HS-27A (cell line): ENCODE data around the gene USO1.
"Not testable (repeated sequence)": the region's sequence is repeated elsewhere in the genome, so short reads cannot be mapped to it uniquely, and the experiment has no call there.

Experiments
- DNase-seq: peaks from one replicate; pipeline ENCODE4 v3.0.0-alpha.2; 2012; ENCODE audit warnings: low read depth, missing footprints

Gene USO1

DNA sequence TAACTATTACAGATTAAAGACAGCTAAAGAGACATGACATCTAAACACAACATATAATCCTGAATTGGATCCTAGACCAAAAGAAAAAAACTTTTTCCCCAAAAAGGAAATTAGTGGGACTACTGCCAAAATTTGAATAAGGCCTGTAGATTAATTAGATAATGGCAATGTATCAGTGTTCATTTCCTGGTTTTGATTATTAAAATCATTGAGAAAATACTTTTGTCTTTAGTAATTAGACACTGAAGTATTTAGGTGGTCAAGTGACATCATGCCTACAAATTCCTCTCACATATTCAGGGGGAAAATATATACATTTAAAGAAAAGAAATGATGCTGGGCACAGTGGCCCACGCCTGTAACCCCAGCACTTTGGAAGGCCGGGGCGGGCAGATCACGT lies 10.4 kb upstream of the USO1 start:
- no peak for DNase-seq

DNA sequence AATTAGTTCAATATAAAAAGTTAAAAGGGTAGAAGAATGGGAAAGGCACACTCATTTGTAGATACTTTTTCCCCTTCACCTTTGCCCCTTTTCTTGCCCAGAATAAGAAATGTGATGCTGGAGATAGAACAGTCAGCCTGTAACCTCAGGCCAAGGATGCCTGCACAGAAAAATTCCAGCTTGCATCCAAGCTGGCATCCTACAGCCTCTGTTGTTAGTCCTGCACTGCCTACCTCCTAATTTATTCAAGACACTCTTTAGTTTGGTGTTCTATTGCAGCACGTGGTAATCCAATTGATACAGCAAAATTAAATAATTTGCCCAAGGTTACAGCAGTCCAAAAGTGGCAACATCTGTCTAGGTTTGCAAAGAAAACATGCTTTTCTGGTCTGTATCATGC lies 9.7 kb upstream of the USO1 start:
- no peak for DNase-seq

DNA sequence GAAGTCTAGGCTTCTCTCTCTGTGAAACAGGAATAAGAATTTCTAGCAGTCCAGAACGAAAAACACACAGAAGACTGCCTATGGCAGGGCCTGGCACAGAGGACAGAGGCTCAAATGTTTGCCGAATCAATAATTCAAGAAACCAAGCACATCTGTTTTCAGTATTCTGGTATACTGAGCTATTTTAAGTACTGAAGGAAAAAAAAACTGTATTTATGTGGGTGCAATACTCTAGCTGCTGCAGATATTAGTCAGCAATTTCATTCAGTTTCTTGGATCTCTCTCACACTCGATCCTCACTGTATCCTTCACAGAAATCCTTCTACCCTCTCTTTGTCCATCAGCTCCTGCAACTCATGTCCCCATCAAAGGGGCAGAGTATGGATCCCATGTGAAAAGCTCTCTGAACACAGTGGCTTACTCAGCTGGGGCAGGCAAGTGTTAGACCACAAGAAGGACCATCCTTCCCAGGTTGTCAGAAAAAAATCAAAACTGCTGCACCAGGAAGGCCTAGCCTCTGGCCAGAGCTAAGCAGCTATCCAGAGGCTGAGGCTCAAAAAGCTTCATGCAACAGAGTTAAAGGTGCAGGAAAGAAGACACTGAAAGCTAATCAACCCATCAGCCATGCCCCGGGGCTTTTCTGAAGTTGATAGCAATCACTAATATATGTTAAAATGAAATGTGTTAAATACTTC lies 9.1 kb upstream of the USO1 start:
- DNase-seq, result no peak

DNA sequence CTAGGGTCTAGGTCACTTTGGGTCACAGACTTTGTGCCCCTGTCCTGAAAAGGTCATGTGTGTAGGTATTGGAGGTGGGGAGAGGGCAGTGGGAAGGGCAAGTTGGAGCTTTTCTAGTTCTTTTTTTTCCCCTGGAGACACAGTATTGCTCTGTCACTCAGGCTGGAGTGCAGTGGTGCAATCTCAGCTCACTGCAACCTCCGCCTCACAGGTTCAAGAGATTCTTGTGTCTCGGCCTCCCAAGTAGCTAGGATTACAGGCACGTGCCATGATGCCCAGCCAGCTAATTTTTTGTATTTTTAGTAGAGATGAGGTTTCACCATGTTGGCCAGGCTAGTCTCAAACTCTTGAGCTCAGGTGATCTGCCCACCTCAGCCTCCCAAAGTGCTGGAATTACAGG lies 8.3 kb upstream of the USO1 start:
- not testable (repeated sequence) for DNase-seq

DNA sequence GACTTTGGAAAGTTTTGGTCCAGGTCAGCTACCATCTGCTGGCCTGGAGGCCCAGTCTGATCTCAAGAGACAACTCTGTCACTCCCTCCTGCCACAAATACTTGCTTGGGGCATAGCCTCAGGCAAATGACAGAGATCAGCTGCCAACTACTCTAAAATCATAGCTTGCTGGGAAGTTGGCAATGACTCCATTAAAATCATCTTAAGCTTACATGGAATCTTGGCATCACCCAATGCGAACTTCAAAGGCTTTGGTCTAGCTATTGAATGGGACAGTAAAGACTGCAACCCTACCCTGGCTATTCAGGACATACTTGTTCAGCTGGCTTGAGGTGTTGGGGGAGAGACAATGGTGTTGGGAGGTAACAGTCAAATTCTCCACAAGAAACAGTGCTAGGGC lies 7.0 kb upstream of the USO1 start:
- DNase-seq, result no peak

DNA sequence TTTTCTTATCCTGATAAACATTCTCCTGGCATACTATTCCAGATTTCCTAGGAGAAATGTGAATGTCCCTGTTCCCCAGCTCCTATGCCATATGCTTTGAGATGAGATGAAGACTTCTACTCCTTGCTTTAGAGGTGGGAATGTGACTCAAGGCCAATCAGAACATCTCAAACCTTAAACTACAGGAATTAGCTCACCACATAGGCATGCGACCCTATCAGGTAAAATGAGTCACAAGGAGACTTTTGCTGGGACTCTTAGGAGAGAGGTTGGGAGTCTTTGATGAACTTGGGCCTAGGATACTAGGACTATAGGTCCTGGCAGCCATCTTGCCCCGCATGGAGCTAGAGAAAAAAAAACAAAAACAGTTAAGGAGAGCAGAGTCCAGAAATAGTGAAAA lies 5.8 kb upstream of the USO1 start:
- no peak for DNase-seq

DNA sequence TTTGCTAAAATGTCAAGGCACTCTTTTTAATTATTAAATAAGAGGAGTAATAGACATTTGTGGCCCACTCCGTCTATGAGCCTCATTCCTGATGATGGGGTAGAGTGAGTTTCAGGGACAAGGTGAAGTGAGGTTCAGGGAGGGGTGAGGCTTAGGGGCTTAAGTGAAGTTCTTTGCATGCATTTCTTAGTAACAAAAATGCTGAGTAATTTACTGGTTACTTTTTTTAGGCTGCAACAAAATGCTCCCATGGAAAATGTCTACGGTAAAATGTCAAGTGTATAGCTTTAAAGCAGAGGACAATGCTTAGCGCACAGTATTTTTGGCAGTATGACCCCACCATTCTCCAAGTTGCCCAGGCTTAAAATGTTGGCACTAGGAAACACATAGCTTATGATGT lies 2.0 kb upstream of the USO1 start:
- no peak for DNase-seq

DNA sequence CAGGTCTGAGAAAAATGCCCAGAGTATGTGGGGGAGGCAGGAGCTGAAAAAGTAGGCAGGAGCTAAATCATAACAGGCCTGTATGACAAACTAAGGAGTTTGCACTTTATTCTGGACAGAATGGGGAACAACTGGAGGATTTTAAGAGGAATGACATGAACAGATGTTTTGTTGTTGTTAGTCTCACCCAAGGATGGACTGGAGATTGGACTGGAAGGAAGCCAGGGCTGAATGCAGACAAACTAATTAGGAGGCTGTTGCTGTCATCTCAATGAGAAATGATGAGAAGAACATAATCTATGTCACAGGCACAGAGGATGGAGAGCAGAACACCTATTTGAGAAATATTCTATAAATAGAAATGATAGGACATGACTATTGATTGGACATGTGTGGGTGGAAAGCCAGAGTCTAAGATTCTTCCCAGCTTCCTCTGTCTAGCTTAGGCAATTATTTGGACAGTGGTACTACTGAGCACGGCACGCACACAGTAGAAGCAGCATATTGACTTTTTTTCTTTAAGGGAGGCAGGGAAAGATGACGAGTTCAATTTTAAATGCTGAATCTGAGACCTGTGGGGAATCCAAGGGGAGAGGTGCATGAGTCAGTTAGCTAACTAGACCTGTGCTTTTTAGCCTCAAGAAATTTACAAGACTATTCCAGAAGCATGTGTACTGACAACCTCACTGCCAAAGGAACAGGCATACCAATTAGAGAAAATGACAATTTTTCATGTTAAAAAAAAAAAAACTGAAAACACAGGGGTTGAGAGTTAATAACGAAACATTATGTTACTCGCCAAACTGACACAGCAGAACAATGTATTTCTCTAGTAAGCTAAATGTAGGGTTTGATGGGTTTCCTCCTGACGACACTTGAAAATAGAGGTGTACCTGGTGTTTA lies 963 bp upstream of the USO1 start:
- DNase-seq, result no peak

DNA sequence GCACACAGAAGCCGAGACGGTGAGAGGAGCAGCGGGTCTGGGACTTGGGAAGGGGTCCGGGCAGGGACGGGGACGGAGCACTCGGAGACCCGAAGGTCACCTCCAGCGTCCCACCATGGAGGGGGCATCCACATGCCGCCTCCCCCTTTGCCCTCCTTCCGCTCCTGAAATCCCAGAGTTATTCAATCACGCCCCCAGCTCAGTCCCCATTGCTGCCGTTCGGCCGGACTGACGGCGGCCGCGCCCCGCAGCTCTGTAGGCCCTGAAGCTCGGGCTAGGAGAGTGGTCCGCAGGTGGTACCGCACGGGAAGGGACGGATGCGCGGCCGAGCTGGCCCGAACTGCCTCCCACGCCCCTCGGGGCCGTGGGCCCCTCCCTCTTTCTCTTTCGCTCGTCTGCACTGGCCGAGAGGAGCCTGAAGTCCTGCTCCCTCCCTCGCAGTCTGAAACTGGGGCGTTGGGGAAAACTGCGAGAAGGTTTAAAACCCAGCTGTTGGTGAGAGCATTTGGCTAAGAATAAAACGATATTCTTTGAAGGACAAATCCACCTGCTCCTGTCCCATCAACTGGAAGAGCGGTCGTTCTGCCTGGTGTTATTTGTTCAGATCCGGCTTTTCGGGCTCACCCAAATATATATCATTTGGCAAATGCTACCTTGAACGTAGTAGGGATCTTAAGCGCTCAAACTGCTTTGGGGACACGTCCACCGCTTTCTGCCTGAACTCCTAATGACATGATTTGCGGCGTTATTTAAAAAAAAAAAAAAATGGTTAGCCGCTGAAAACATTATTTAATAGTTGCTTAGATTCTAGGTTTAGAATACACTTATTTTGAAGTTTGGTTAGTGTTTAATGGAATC lies 719 bp downstream of the USO1 start:
- DNase-seq, result peak; percentile 34

DNA sequence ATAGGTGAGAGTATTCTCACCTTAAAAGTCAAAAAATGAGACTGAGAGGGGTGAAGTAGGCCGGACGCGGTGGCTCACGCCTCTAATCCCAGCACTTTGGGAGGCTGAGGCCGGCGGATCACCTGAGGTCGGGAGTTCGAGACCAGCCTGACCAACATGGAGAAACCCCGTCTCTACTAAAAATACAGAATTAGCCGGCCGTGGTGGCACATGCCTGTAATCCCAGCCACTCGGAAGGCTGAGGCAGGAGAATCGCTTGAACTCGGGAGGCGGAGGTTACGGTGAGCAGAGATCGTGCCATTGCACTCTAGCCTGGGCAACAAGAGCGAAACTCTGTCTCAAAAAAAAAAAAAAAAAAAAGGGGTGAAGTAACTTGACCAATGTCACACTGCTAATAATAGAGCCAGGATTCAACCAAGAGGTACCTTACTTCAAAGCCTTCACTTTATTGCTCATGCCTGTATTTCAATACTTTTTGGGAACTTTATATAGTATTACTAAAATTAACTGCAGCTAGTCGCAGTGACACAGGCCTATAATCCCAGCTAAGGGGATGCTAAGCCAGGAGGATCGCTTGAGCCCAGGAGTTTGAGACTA lies 1.7 kb downstream of the USO1 start:
- not testable (repeated sequence) for DNase-seq

DNA sequence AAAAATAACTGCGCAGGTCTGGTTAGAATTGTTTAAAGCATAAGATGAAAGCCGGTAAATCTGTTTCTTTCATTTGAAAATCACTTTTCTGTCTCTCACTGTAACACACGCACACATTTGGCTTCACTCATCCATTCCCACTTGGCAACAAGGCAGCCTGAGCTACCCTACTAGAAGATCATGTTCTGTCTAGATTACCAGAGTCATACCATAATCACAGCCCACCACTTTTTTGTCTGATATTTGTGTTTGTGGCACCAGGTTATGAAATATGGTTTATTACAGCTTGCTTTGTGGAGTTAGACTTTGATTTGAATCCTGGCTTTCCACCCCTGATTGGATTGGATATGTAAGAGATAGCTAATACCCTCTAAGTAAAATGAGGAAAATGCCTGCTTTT lies 2.2 kb downstream of the USO1 start:
- no peak for DNase-seq

DNA sequence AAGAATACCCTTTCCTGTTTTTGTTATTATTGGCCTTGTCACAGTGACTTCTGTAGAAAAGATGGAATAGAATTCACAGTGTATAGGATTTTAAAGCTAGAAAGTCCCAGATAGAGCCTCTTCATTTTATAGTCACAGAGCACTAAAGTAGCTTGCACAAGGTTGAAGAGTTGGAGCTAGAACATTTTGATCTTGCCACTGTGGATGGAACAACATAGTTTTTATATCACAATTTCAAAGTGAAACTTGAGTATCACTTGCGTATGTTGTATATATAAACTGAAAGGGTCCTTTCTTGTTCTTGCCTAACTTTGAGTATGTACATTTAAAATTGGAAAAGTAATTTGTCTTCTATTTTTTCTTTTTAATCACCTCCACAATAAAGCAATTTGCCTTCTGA lies 2.7 kb downstream of the USO1 start:
- no peak for DNase-seq

DNA sequence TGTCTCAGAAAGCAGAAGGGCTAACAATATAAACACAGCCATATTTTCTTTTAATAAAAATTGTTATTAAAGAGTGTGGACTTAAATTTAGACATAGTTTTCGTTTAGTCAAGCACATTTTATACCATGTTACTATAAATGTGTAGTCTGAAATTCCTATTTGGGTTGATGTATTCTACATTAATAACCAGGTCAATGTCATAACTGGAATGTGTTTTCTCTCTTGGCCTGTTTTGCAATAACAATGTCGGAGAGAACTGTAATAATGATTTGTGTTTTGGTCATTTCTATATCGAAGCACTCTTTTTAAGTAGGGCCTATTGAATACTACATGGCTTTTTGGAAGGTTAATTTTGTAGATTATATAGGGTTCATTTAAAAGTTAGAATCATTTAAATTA lies 5.5 kb downstream of the USO1 start:
- DNase-seq, result no peak

DNA sequence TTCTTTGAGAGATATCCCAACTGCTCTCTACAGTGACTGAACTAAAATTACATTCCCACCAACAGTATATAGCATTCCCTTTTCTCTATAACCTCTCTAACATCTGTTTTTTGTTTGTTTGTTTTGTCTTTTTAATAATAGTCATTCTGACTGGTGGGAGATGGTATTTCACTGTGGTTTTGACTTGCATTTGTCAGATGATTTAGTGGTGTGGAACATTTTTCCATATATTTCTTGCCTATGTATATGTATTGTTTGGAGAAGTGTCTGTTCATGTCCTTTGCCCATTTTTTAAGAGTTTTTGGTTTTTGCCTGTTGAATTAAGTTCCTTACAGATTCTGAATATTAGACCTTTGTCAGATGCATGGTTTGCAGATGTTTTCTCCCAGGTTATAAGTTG lies 9.0 kb downstream of the USO1 start:
- no peak for DNase-seq

DNA sequence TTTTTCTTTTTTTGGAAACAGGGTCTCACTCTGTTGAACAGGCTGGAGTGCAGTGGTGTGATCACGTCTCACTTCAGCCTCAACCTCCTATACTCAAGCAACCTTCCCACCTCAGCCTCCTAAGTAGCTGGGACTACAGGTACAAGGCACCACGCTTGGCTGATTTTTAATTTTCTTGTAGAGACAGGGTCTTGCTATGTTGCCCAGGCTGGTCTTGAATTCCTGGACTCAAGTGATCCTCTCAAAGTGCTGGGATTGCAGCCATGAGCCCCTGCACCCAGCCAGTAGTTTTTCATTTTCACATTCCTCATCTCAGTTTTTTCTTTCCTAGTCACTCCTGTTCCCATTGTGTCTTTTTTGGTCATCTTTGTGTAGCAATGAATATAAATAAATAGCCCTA lies 11.1 kb downstream of the USO1 start:
- DNase-seq, result no peak

DNA sequence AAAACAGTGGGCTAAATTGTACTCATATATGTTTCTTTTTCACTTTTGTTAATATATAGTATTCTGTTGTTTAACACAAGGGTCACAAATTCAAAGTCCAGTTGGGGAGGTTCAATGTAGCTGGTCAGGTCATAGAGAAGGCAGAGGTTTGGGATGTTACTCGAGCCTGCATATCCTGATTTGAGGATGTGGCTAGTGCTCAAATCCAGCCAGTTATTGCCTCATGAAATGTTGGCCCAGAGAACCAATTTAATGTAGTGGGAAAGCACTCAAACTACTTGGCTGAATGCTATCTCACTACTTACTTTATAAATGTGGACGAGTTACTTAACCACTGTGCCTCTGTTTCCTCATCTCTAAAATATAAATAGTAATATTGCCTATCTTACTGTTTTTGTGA lies 12.5 kb downstream of the USO1 start:
- DNase-seq, result no peak

DNA sequence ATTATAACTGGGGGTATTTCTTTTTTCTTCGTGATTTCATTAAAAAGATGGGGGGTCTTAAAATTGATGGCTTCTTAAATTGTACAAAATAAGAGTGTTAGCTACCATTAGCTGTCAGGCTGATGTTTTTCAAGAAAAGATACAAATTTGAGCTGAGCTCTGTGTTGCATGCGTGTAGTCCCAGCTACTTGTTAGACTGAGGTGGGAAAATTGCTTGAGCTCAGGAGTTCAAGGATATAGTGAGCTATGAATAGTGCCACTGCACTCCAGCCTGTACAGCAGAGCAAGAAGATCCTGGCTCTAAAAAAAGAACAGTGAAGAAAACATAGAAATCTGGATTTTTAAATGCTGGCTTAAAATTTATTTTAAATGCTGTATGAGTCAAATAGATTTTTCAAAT lies 13.0 kb downstream of the USO1 start:
- DNase-seq, result no peak

DNA sequence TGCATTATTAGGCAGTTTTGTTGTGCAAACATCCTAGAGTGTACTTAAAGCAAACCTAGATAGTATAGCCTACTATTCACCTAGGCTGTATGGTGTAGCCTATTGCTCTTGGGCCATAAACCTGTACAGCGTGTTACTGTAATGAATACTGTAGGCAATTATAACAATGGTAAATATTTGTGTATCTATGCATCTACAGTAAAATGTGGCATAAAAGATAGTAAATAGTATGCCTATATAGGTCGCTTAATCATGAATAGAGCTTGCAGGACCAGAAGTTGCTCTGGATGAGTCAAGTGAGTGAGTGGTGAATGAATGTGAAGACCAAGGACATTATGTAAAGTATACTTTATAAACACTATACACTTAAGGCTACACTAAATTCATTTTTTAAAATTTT lies 16.6 kb downstream of the USO1 start:
- DNase-seq, result no peak

DNA sequence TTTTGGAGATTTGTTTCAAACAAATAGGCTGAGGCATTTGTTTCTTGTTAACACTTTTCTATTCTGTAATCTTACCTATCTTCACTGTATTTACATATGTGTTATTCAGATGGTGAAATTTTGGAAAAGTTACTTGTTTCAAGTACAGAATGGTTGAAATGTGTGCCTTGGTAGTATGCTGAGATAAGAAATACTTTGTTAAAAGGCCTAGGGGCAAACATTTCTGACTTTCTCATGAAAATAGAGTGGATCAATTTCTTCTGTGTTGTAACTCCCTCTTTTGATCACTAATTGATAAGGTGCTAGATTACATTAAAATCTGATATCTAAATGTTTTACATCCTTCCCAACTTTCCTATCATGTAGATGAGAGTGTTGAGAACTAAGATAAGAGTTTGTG lies 18.1 kb downstream of the USO1 start:
- no peak for DNase-seq

DNA sequence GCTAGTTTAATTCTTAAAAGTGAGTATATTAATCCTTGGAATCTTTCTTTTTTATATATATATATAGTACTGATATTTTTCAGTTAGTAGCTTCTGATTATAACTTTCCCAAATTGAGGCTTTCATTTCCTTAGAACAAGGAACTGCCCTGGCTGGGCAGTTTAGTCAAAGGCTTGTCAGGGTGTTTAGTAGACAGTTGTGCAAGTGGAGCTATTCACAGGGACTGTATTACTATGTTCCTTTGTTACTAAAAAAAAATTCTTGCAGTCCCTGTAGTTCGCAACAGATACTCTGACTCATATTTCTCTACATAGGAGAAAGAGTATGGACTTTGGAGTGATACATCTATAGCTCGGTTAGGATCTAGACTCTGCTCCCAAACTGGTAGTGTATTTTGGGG lies 20.8 kb downstream of the USO1 start:
- no peak for DNase-seq

DNA sequence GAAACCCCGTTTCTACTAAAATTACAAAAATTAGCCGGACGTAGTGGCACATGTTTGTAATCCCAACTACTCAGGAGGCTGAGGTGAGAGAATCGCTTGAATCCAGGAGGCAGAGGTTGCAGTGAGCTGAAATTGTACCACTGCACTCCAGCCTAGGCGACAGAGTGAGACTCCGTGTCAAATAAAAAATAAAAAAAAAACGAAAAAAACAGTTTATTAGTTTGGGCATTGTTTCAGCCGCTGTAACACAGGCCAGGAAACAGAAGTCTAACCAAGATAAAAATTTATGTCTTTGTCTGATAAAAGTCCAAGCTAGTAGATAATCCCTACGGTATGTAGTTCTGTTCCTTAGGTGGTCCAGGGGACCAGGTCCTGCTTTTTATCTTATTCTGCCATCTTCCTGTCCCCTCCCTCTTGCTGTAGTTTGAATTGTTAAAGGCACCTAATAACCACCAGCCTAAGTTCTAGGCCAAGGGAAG lies 21.4 kb downstream of the USO1 start:
- DNase-seq, result no peak

DNA sequence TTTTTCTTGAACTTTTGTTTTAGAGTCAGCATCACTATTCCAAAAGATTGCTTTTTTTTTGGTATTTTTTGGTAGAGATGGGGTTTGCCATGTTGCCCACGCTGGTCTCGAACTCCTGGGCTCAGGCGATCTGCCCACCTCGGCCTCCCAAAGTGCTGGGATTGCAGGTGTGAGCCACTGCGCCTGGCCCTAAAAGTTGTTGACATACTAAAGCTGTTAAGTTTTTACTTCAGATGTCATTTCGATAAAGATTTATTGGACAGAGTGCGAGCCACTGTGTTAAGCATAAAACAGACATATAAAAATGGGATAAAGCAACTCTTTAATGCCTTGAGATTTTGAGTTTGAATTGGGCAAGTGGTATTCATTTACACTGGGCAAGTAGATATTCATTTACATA lies 28.3 kb downstream of the USO1 start:
- DNase-seq, result no peak
